ENCODE data around the gene FJX1.

The FJX1 gene

GRCh38 chr11:35608502-35608901 is 9.8 kb upstream of the FJX1 start:
- DNase-seq (ENCODE audit: low spot score), result no peak

- no peak for DNase-seq (ENCODE audit: low spot score)
Measured at GRCh38 chr11:35609656-35610055, 8.6 kb upstream of the FJX1 start.

GRCh38 chr11:35610631-35611030 is 7.6 kb upstream of the FJX1 start:
- no peak for DNase-seq (ENCODE audit: low spot score)

GRCh38 chr11:35611741-35612140 is 6.5 kb upstream of the FJX1 start:
- DNase-seq (ENCODE audit: low spot score), result no peak

GRCh38 chr11:35614939-35615569 is 3.2 kb upstream of the FJX1 start:
- DNase-seq (ENCODE audit: low spot score), result no peak

- peak; percentile 80 for DNase-seq (ENCODE audit: low spot score)
Measured at GRCh38 chr11:35615921-35616900, 2.0 kb upstream of the FJX1 start.

- no peak for DNase-seq (ENCODE audit: low spot score)
Measured at GRCh38 chr11:35617316-35617686, 959 bp upstream of the FJX1 start.

- DNase-seq (ENCODE audit: low spot score), result no peak
Measured at GRCh38 chr11:35618497-35619115, 346 bp downstream of the FJX1 start.

GRCh38 chr11:35619116-35619854 is 1.0 kb downstream of the FJX1 start:
- DNase-seq (ENCODE audit: low spot score), result peak; percentile 65

- DNase-seq (ENCODE audit: low spot score), result peak; percentile 59
Measured at GRCh38 chr11:35619855-35620640, 1.8 kb downstream of the FJX1 start.

- DNase-seq (ENCODE audit: low spot score), result no peak
Measured at GRCh38 chr11:35620795-35621194, 2.5 kb downstream of the FJX1 start.

- DNase-seq (ENCODE audit: low spot score), result no peak
Measured at GRCh38 chr11:35621620-35622019, 3.4 kb downstream of the FJX1 start.

GRCh38 chr11:35622070-35622469 is 3.8 kb downstream of the FJX1 start:
- no peak for DNase-seq (ENCODE audit: low spot score)

- DNase-seq (ENCODE audit: low spot score), result no peak
Measured at GRCh38 chr11:35623621-35624168, 5.4 kb downstream of the FJX1 start.

GRCh38 chr11:35624316-35624715 is 6.1 kb downstream of the FJX1 start:
- DNase-seq (ENCODE audit: low spot score), result no peak

GRCh38 chr11:35624781-35625180 is 6.5 kb downstream of the FJX1 start:
- DNase-seq (ENCODE audit: low spot score), result no peak

- DNase-seq (ENCODE audit: low spot score), result no peak
Measured at GRCh38 chr11:35626501-35626900, 8.2 kb downstream of the FJX1 start.

- DNase-seq (ENCODE audit: low spot score), result no peak
Measured at GRCh38 chr11:35629511-35629910, 11.3 kb downstream of the FJX1 start.

- no peak for DNase-seq (ENCODE audit: low spot score)
Measured at GRCh38 chr11:35629914-35630313, 11.7 kb downstream of the FJX1 start.

- no peak for DNase-seq (ENCODE audit: low spot score)
Measured at GRCh38 chr11:35631891-35632290, 13.6 kb downstream of the FJX1 start.

- DNase-seq (ENCODE audit: low spot score), result no peak
Measured at GRCh38 chr11:35632301-35632700, 14.0 kb downstream of the FJX1 start.

Data from cerebellar cortex (tissue), 1 donor.